ENCODE data around the gene LECT2.

GRCh38 chr5:135978993-135979392, 24.2 kb upstream of the LECT2 start:
- TF ChIP-seq CTCF (IDR thresholded peaks at IDR 0.05) (no peak), ZFX (IDR thresholded peaks at IDR 0.05; ENCODE audit: borderline replicate concordance) (no peak)

Data from 22Rv1 (cell line).